Type B pancreatic cell (in vitro differentiated cells): ENCODE data around the gene RASA1. TPM values are rescaled to one million over a fixed set of nuclear protein-coding genes. Genes with fewer than 3 reads are reported as not detected.
"Not testable (repeated sequence)": the region's sequence is repeated elsewhere in the genome, so short reads cannot be mapped to it uniquely, and the experiment has no call there.

ENCODE experiments used
- DNase-seq: peaks from one replicate; pipeline ENCODE4 v3.0.0; 2021; ENCODE audit warnings: mixed read lengths; ENCODE audit not compliant: unreplicated experiment; ENCODE audit errors: extremely low spot score
- H3K27ac Mint-ChIP-seq: 2 replicates; pipeline ENCODE4 v1.8.0; 2021; ENCODE audit warnings: mild to moderate bottlenecking, mixed read lengths
- H3K27me3 Mint-ChIP-seq: 2 replicates; pipeline ENCODE4 v1.8.0; 2021; ENCODE audit warnings: mixed read lengths
- H3K36me3 Mint-ChIP-seq: 2 replicates; pipeline ENCODE4 v1.8.0; 2021; ENCODE audit warnings: mixed read lengths
- H3K4me1 Mint-ChIP-seq: one replicate; pipeline ENCODE4 v1.8.0; 2021; ENCODE audit warnings: mixed read lengths; ENCODE audit not compliant: unreplicated experiment
- H3K4me3 Mint-ChIP-seq: 2 replicates; pipeline ENCODE4 v1.8.0; 2021; ENCODE audit warnings: mild to moderate bottlenecking, mixed read lengths
- H3K9me3 Mint-ChIP-seq: 2 replicates; pipeline ENCODE4 v1.8.0; 2021; ENCODE audit warnings: mixed read lengths
- CTCF ChIP-seq: fragments of 200-600 bp; sonication (generic); conservative IDR thresholded peaks from 2 replicates; pipeline ENCODE4 v1.5.0; 2021; ENCODE audit warnings: antibody characterized with exemption, mild to moderate bottlenecking
- total RNA-seq: library from RNA; stranded (reverse); gene quantifications from 2 replicates; pipeline ENCODE4 v1.2.1, GENCODE V29; 2021; ENCODE audit warnings: low replicate concordance

The RASA1 gene
- total RNA-seq, 1 donor from 2014 or later = 33.0 TPM

- Mint-ChIP-seq H3K27ac (peak overlapping the region; percentile 97), H3K27me3 (peaks cover 3% of the 10 kb centered on the region), H3K4me3 (peak overlapping the region; percentile 93), H3K36me3 (peaks cover 5% of the 10 kb centered on the region), H3K9me3 (no peaks in the 10 kb centered on the region), H3K4me1 (peaks cover 8% of the 10 kb centered on the region)
- TF ChIP-seq CTCF = no peak
- DNase-seq = no peak
These were observed 1.3 kb downstream of the RASA1 start for GRCh38 chr5:87268970-87269377.

- Mint-ChIP-seq H3K4me3 (peak overlapping the region; percentile 54), H3K4me1 (peaks cover 19% of the 10 kb centered on the region), H3K36me3 (peaks cover 11% of the 10 kb centered on the region)
- DNase-seq, H3K27me3 Mint-ChIP-seq, H3K27ac Mint-ChIP-seq, H3K9me3 Mint-ChIP-seq: not testable (repeated sequence)
These were observed 3.2 kb downstream of the RASA1 start for GRCh38 chr5:87270888-87271287.

- peaks cover 4% of the 10 kb centered on the region for H3K9me3 Mint-ChIP-seq
- no peak for DNase-seq
- no peak for TF ChIP-seq CTCF
- no peak overlapping the region for H3K27ac Mint-ChIP-seq
- peaks cover 31% of the 10 kb centered on the region for H3K36me3 Mint-ChIP-seq
- no peaks in the 10 kb centered on the region for H3K27me3 Mint-ChIP-seq
- no peak overlapping the region for H3K4me3 Mint-ChIP-seq
- peaks cover 16% of the 10 kb centered on the region for H3K4me1 Mint-ChIP-seq
These were observed 9.0 kb downstream of the RASA1 start for GRCh38 chr5:87276655-87277054.

- Mint-ChIP-seq H3K27me3 (no peaks in the 10 kb centered on the region), H3K27ac (no peak overlapping the region), H3K4me1 (peaks cover 22% of the 10 kb centered on the region), H3K9me3 (peaks cover 4% of the 10 kb centered on the region), H3K36me3 (peaks cover 36% of the 10 kb centered on the region), H3K4me3 (no peak overlapping the region)
- no peak for DNase-seq
- no peak for TF ChIP-seq CTCF
These were observed 9.7 kb downstream of the RASA1 start for GRCh38 chr5:87277279-87277835.

- H3K4me1 Mint-ChIP-seq = peaks cover 24% of the 10 kb centered on the region
- no peaks in the 10 kb centered on the region for H3K27me3 Mint-ChIP-seq
- no peak overlapping the region for H3K4me3 Mint-ChIP-seq
- H3K27ac Mint-ChIP-seq = no peak overlapping the region
- H3K9me3 Mint-ChIP-seq = peaks cover 4% of the 10 kb centered on the region
- no peak for DNase-seq
- TF ChIP-seq CTCF = no peak
- peaks cover 36% of the 10 kb centered on the region for H3K36me3 Mint-ChIP-seq
These were observed 11.0 kb downstream of the RASA1 start for GRCh38 chr5:87278590-87279100.

GRCh38 chr5:87282269-87282668 lies 14.6 kb downstream of the RASA1 start:
- Mint-ChIP-seq H3K27ac (peak overlapping the region; percentile 34), H3K4me3 (peak overlapping the region; percentile 46)

GRCh38 chr5:87287266-87287665 lies 19.6 kb downstream of the RASA1 start:
- Mint-ChIP-seq H3K9me3 (peaks cover 11% of the 10 kb centered on the region), H3K36me3 (peaks cover 35% of the 10 kb centered on the region)
- H3K4me3 Mint-ChIP-seq, H3K27ac Mint-ChIP-seq, H3K27me3 Mint-ChIP-seq, DNase-seq, H3K4me1 Mint-ChIP-seq: not testable (repeated sequence)

More at GRCh38 chr5:87282269-87282668, 14.6 kb downstream of the RASA1 start:
- DNase-seq = no peak
- Mint-ChIP-seq H3K4me1 (peaks cover 13% of the 10 kb centered on the region), H3K9me3 (no peaks in the 10 kb centered on the region), H3K27me3 (no peaks in the 10 kb centered on the region), H3K36me3 (peaks cover 28% of the 10 kb centered on the region)
- TF ChIP-seq CTCF = no peak
